Neural cell (in vitro differentiated cells): ENCODE measurements around the gene IP6K3.

Source experiments
- POLR2AphosphoS5 ChIP-seq: IDR thresholded peaks from 2 replicates; pipeline ENCODE4 v1.6.1; 2012
- SMC3 ChIP-seq: fragments of 450-650 bp; conservative IDR thresholded peaks from 2 replicates; pipeline ENCODE4 v1.6.1; 2014; ENCODE audit warnings: antibody characterized with exemption, mild to moderate bottlenecking, moderate library complexity; ENCODE audit not compliant: poor library complexity
- TAF1 ChIP-seq: IDR thresholded peaks from 2 replicates; pipeline ENCODE4 v1.6.1; 2012; ENCODE audit warnings: low read depth
- TF ChIP-seq, protein P1 (sequence below): fragments of 450-650 bp; IDR thresholded peaks from 2 replicates; pipeline ENCODE4 v1.5.1; 2014; ENCODE audit warnings: antibody characterized with exemption, mild to moderate bottlenecking, moderate library complexity; ENCODE audit not compliant: poor library complexity, severe bottlenecking

DNA sequence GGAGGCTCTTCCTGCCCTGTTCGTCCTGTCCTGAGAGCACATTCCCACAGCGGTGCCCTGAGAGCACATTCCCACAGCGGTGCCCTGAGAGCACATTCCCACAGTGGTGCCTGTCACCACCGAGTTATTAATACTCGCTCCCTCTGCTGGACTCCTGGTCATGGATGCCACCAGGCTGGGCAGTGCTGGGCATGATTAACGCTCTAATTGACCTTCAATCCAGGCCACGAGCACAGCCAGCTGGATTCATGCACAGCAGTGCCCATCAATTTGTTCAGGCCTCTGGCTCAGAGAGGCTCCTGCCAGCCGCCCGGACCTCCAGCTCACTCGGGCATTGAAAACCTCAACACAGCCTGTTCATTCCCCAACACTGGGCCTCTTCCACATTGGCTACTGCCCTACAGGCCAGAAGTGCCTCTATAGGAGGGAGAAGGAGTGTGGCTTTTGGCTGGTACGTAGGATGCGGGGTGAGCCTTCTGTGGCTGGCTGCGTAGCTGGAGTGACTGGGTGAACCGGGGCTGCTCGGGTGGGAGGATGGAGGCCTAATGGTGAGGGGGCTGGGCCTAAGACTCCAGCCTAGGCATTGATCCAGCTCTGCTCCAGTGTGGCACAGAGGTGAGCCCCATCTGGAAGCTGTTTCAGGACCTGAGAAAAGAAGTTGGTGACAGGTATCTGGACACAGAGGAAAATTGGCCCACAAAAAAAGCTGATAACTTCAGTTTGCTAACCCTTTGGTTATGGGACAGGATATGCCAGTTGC, 9.3 kb downstream of the IP6K3 start:
- TF ChIP-seq, protein P1, sequence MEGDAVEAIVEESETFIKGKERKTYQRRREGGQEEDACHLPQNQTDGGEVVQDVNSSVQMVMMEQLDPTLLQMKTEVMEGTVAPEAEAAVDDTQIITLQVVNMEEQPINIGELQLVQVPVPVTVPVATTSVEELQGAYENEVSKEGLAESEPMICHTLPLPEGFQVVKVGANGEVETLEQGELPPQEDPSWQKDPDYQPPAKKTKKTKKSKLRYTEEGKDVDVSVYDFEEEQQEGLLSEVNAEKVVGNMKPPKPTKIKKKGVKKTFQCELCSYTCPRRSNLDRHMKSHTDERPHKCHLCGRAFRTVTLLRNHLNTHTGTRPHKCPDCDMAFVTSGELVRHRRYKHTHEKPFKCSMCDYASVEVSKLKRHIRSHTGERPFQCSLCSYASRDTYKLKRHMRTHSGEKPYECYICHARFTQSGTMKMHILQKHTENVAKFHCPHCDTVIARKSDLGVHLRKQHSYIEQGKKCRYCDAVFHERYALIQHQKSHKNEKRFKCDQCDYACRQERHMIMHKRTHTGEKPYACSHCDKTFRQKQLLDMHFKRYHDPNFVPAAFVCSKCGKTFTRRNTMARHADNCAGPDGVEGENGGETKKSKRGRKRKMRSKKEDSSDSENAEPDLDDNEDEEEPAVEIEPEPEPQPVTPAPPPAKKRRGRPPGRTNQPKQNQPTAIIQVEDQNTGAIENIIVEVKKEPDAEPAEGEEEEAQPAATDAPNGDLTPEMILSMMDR = no peak
- TF ChIP-seq TAF1 = no peak
- no peak for TF ChIP-seq POLR2AphosphoS5
- TF ChIP-seq SMC3 = no peak
